Measurements from ENCODE around the gene ARHGEF19. TPM values are rescaled to one million over a fixed set of nuclear protein-coding genes. Genes with fewer than 3 reads are reported as not detected.

Gene ARHGEF19
- total RNA-seq, 4 donors from 2014 or later, result 15.8 to 27.1 (median 20.6) TPM

- TF ChIP-seq POLR2A (IDR thresholded peaks at IDR 0.05) (peak in 1 of 4 donors; percentile 15), CTCF (IDR thresholded peaks at IDR 0.05) (no peak)
- peak overlapping the region; percentile 69 to 95 (median 88) for H3K27ac ChIP-seq
- H3K36me3 ChIP-seq, result peaks cover 10 to 71% (median 18%) of the 10 kb centered on the region in 3 donors
- intact Hi-C loops (cut with DNase I), result loop anchor here (10.0 kb wide), 1 partner anchor 104 kb away; the partner anchor contains the start of gene FBXO42
- H3K27me3 ChIP-seq, result no peaks in the 10 kb centered on the region
- H3K4me1 ChIP-seq, result peaks cover 21 to 82% (median 51%) of the 10 kb centered on the region in 3 donors
- no peak overlapping the region for H3K4me3 ChIP-seq
- H3K9me3 ChIP-seq, result no peaks in the 10 kb centered on the region
- WGBS, 2 donors, result 71 to 76% methylated on average over 9 to 14 of the region's 15 CpGs
- no peak for DNase-seq
Observed at GRCh38 chr1:16250524-16251251, 38.2 kb upstream of the ARHGEF19 start.

GRCh38 chr1:16249596-16250241 is 37.3 kb upstream of the ARHGEF19 start:
- H3K27ac ChIP-seq, result peak overlapping the region; percentile 65 to 91 (median 88)
- H3K27me3 ChIP-seq, result no peaks in the 10 kb centered on the region
- peaks cover 21 to 83% (median 51%) of the 10 kb centered on the region in 3 donors for H3K4me1 ChIP-seq
- WGBS, 2 donors, result 29 to 35% methylated on average over 2 to 3 of the region's 3 CpGs
- TF ChIP-seq POLR2A (IDR thresholded peaks at IDR 0.05) (no peak), CTCF (IDR thresholded peaks at IDR 0.05) (no peak)
- no peaks in the 10 kb centered on the region for H3K9me3 ChIP-seq
- DNase-seq, result no peak
- intact Hi-C loops (cut with DNase I), result loop anchor here (10.0 kb wide), 2 partner anchors 105 to 175 kb away; partner anchors contain the start of genes FAM131C and FBXO42
- H3K4me3 ChIP-seq, result peak overlapping the region in 1 of 4 donors; percentile 8
- peaks cover 5 to 66% (median 17%) of the 10 kb centered on the region in 3 donors for H3K36me3 ChIP-seq

GRCh38 chr1:16248603-16249516 is 36.4 kb upstream of the ARHGEF19 start:
- Histone ChIP-seq H3K4me1 (peaks cover 28 to 89% (median 56%) of the 10 kb centered on the region in 3 donors), H3K27ac (peak overlapping the region; percentile 65 to 91 (median 87)), H3K36me3 (peaks cover 5 to 57% (median 13%) of the 10 kb centered on the region in 3 donors), H3K4me3 (peak overlapping the region in 1 of 4 donors; percentile 8), H3K27me3 (no peaks in the 10 kb centered on the region), H3K9me3 (no peaks in the 10 kb centered on the region)
- intact Hi-C loops (cut with DNase I), result loop anchor here (10.0 kb wide), 1 partner anchor 174 kb away; the partner anchor contains the start of gene FAM131C
- WGBS, 2 donors, result 14 to 27% methylated on average over 6 to 7 of the region's 7 CpGs
- no peak for TF ChIP-seq POLR2A (IDR thresholded peaks at IDR 0.05)
- no peak for TF ChIP-seq CTCF (IDR thresholded peaks at IDR 0.05)
- DNase-seq, result no peak

GRCh38 chr1:16248007-16248436 is 35.6 kb upstream of the ARHGEF19 start:
- 71 to 77% methylated on average over 6 to 8 of the region's 8 CpGs for WGBS, 2 donors
- Histone ChIP-seq H3K4me1 (peaks cover 29 to 89% (median 59%) of the 10 kb centered on the region in 3 donors), H3K4me3 (no peak overlapping the region), H3K27ac (peak overlapping the region; percentile 65 to 91 (median 87)), H3K9me3 (no peaks in the 10 kb centered on the region), H3K36me3 (peaks cover 5 to 49% (median 13%) of the 10 kb centered on the region in 3 donors), H3K27me3 (no peaks in the 10 kb centered on the region)
- no peak for DNase-seq
- intact Hi-C loops (cut with DNase I), result loop anchor here (10.0 kb wide), 1 partner anchor 173 kb away; the partner anchor contains the start of gene FAM131C
- TF ChIP-seq POLR2A (IDR thresholded peaks at IDR 0.05), result no peak
- no peak for TF ChIP-seq CTCF (IDR thresholded peaks at IDR 0.05)
